IMR-90 (cell line): ENCODE measurements around the gene RALGPS1. TPM values are rescaled to one million over a fixed set of nuclear protein-coding genes. Genes with fewer than 3 reads are reported as not detected.

ENCODE experiments used
- ATAC-seq: fragments of 200-7000 bp; cut with Tn5 transposase; 2 replicates; pipeline ENCODE4 v1.9.1; 2020; ENCODE audit warnings: low read depth, mild to moderate bottlenecking, moderate library complexity
- BruUV-seq: library from RNA; stranded (reverse); fragments of 400-500 nt; replicated peaks from 2 replicates; lab custom pipeline; 2021; lab: Mats Ljungman, UMichigan
- CTCF ChIA-PET: fragments of 300-600 bp; formaldehyde crosslinking; extraction: SDS; loops from one replicate; lab custom pipeline; 2021; ENCODE audit warnings: antibody characterized with exemption; lab: Yijun Ruan, JAX
- POLR2A ChIA-PET: fragments of 300-600 bp; sonication (Branson Sonifier 250); formaldehyde crosslinking; loops from one replicate; lab custom pipeline; 2022; ENCODE audit warnings: antibody characterized with exemption; ENCODE audit not compliant: unreplicated experiment; lab: Charles Lee
- DNase-seq: peaks from one replicate; pipeline ENCODE4 v3.0.0; 2013
- H2AFZ ChIP-seq: replicated peaks from 2 replicates; pipeline ENCODE3; 2013; ENCODE audit warnings: low read length, mild to moderate bottlenecking; ENCODE audit not compliant: poor library complexity
- H2AK5ac ChIP-seq: 2 replicates; pipeline ENCODE4 v1.6.1; 2013; ENCODE audit warnings: low read depth, low read length, inconsistent platforms
- H2AK9ac ChIP-seq: replicated peaks from 2 replicates; pipeline ENCODE3; 2013; ENCODE audit warnings: mild to moderate bottlenecking, low read depth, low read length, moderate library complexity; ENCODE audit not compliant: poor library complexity
- H2BK120ac ChIP-seq: 2 replicates; pipeline ENCODE4 v1.6.1; 2013; ENCODE audit warnings: low read depth, low read length, inconsistent platforms
- H2BK15ac ChIP-seq: 3 replicates; pipeline ENCODE4 v1.6.1; 2013; ENCODE audit warnings: low read depth, low read length, inconsistent platforms
- H2BK20ac ChIP-seq: 2 replicates; pipeline ENCODE4 v1.6.1; 2013; ENCODE audit warnings: low read depth, mild to moderate bottlenecking, inconsistent platforms, low read length, moderate library complexity
- H2BK5ac ChIP-seq: 2 replicates; pipeline ENCODE4 v1.6.1; 2013; ENCODE audit warnings: mild to moderate bottlenecking, low read depth, low read length, inconsistent platforms; ENCODE audit not compliant: poor library complexity, severe bottlenecking
- H3K14ac ChIP-seq: replicated peaks from 2 replicates; pipeline ENCODE4 v1.6.1; 2013; ENCODE audit warnings: low read depth, low read length, inconsistent platforms
- H3K18ac ChIP-seq: 2 replicates; pipeline ENCODE4 v1.6.1; 2013; ENCODE audit warnings: low read depth, low read length, control low read depth
- H3K23ac ChIP-seq: 2 replicates; pipeline ENCODE4 v1.6.1; 2013; ENCODE audit warnings: low read depth, low read length, inconsistent platforms
- H3K27ac ChIP-seq: 2 replicates; pipeline ENCODE4 v1.5.1; 2013; ENCODE audit warnings: mild to moderate bottlenecking, control low read depth, low read length; ENCODE audit not compliant: insufficient read depth
- H3K27me3 ChIP-seq: 2 replicates; pipeline ENCODE4 v1.6.1; 2013; ENCODE audit warnings: low read length; ENCODE audit not compliant: control insufficient read depth, insufficient read depth
- H3K36me3 ChIP-seq: 2 replicates; pipeline ENCODE4 v1.6.1; 2013; ENCODE audit warnings: low read length, mixed read lengths; ENCODE audit not compliant: control insufficient read depth, insufficient read depth
- H3K4ac ChIP-seq: 2 replicates; pipeline ENCODE4 v1.6.1; 2013; ENCODE audit warnings: low read depth, low read length, inconsistent platforms
- H3K4me1 ChIP-seq: 2 replicates; pipeline ENCODE4 v1.6.1; 2013; ENCODE audit warnings: low read length, mixed read lengths; ENCODE audit not compliant: control insufficient read depth, insufficient read depth
- H3K4me2 ChIP-seq: 2 replicates; pipeline ENCODE4 v1.6.1; 2013; ENCODE audit warnings: low read depth, mild to moderate bottlenecking, control low read depth, low read length, moderate library complexity
- H3K4me3 ChIP-seq: 2 replicates; pipeline ENCODE4 v1.5.1; 2013; ENCODE audit warnings: low read depth, mild to moderate bottlenecking, control low read depth, low read length, moderate library complexity; ENCODE audit not compliant: insufficient read depth
- H3K56ac ChIP-seq: 2 replicates; pipeline ENCODE4 v1.6.1; 2013; ENCODE audit warnings: low read length, inconsistent platforms; ENCODE audit not compliant: insufficient read depth; ENCODE audit errors: extremely low read depth
- H3K79me1 ChIP-seq, 2 experiments: 2 replicates each; pipeline ENCODE4 v1.6.1; 2013; ENCODE audit warnings: low read length in 2 of 2, inconsistent platforms in 1 of 2, low read depth in 1 of 2
- H3K9ac ChIP-seq: 2 replicates; pipeline ENCODE4 v1.6.1; 2013; ENCODE audit warnings: low read depth, low read length, control low read depth
- H3K9me1 ChIP-seq: 2 replicates; pipeline ENCODE4 v1.6.1; 2013; ENCODE audit warnings: low read length, inconsistent platforms; ENCODE audit not compliant: insufficient read depth
- H3K9me3 ChIP-seq: 2 replicates; pipeline ENCODE4 v1.6.1; 2013; ENCODE audit warnings: low read length; ENCODE audit not compliant: control insufficient read depth, insufficient read depth
- H4K20me1 ChIP-seq: 2 replicates; pipeline ENCODE4 v1.6.1; 2013; ENCODE audit warnings: low read length, inconsistent platforms; ENCODE audit not compliant: insufficient read depth
- H4K5ac ChIP-seq: 2 replicates; pipeline ENCODE4 v1.6.1; 2013; ENCODE audit warnings: mild to moderate bottlenecking, low read depth, low read length, control low read depth
- H4K8ac ChIP-seq, 2 experiments: 2 replicates each; pipeline ENCODE4 v1.6.1; 2013; ENCODE audit warnings: low read depth in 2 of 2, low read length in 2 of 2, control low read depth in 1 of 2, inconsistent platforms in 1 of 2
- H4K91ac ChIP-seq: 2 replicates; pipeline ENCODE4 v1.6.1; 2013; ENCODE audit warnings: low read depth, low read length, inconsistent platforms; ENCODE audit not compliant: insufficient read depth
- BHLHE40 ChIP-seq: fragments of 150-350 bp; IDR thresholded peaks from 2 replicates; pipeline ENCODE4 v1.6.1; 2016; ENCODE audit warnings: mild to moderate bottlenecking, low read depth, low read length
- CEBPB ChIP-seq: IDR thresholded peaks from 2 replicates; pipeline ENCODE4 v1.6.1; 2012; ENCODE audit warnings: low read depth, low read length, improper control_type of control experiment
- CHD1 ChIP-seq: IDR thresholded peaks from 2 replicates; pipeline ENCODE4 v1.6.1; 2012; ENCODE audit warnings: low read depth, low read length, improper control_type of control experiment
- CTCF ChIP-seq: conservative IDR thresholded peaks from 2 replicates; pipeline ENCODE4 v1.5.1; 2012; ENCODE audit warnings: mild to moderate bottlenecking, low read depth, low read length, improper control_type of control experiment
- ELK1 ChIP-seq: fragments of 150-350 bp; IDR thresholded peaks from 2 replicates; pipeline ENCODE4 v1.6.1; 2016; ENCODE audit warnings: low read depth, mild to moderate bottlenecking, low read length, moderate library complexity, borderline replicate concordance
- MAFK ChIP-seq: IDR thresholded peaks from 2 replicates; pipeline ENCODE4 v1.6.1; 2012; ENCODE audit warnings: low read depth, low read length, improper control_type of control experiment
- MXI1 ChIP-seq: IDR thresholded peaks from 2 replicates; pipeline ENCODE4 v1.6.1; 2012; ENCODE audit warnings: low read depth, mild to moderate bottlenecking, low read length, moderate library complexity, borderline replicate concordance
- NFE2L2 ChIP-seq: fragments of 150-350 bp; IDR thresholded peaks from 2 replicates; pipeline ENCODE4 v1.6.1; 2016; ENCODE audit warnings: low read depth, mild to moderate bottlenecking, low read length
- POLR2A ChIP-seq: IDR thresholded peaks from 2 replicates; pipeline ENCODE4 v1.6.1; 2012; ENCODE audit warnings: mild to moderate bottlenecking, low read depth, low read length
- RAD21 ChIP-seq: IDR thresholded peaks from 2 replicates; pipeline ENCODE4 v1.6.1; 2012; ENCODE audit warnings: low read length, improper control_type of control experiment
- RCOR1 ChIP-seq: IDR thresholded peaks from 2 replicates; pipeline ENCODE4 v1.6.1; 2012; ENCODE audit warnings: mild to moderate bottlenecking, low read length, improper control_type of control experiment; ENCODE audit not compliant: insufficient replicate concordance
- SMC3 ChIP-seq: fragments of 150-350 bp; IDR thresholded peaks from 2 replicates; pipeline ENCODE4 v1.6.1; 2016; ENCODE audit warnings: low read depth, mild to moderate bottlenecking, antibody characterized with exemption, low read length, moderate library complexity
- WGBS, 2 experiments: methylation state at CpG; one replicate each; pipeline versions ENCODE4 v1.1.5 to v1.1.7; 2013; ENCODE audit warnings: missing lambda C conversion rate in 2 of 2; ENCODE audit not compliant: insufficient read length in 1 of 2; ENCODE audit errors: extremely low coverage in 2 of 2; 5-methylcytosine and 5-hydroxymethylcytosine counted together
- dilution Hi-C: fragments of 300-500 bp; cut with HindIII; formaldehyde crosslinking; loops from one replicate; pipeline ENCODE4 v1.14.3; 2018; ENCODE audit warnings: low sequenced_read_pairs; ENCODE audit not compliant: unreplicated experiment
- in situ Hi-C: fragments of 300-500 bp; cut with MboI; formaldehyde crosslinking; loops from 3 replicates; pipeline ENCODE4 v1.14.3; 2019; ENCODE audit warnings: low sequenced_read_pairs, inconsistent platforms, mixed read lengths
- intact Hi-C: fragments of 100-400 bp; cut with micrococcal nuclease; formaldehyde crosslinking; loops from 2 replicates; pipeline ENCODE4 v1.10.0; 2022
- polyA plus RNA-seq, 3 experiments: library from polyadenylated mRNA; depleted of rRNA; stranded (reverse); fragments of >200 nt; gene quantifications; 2 replicates each; pipeline ENCODE4 v1.2.3, GENCODE V29; 2012; ENCODE audit warnings: low replicate concordance in 1 of 3
- total RNA-seq: library from RNA; depleted of rRNA; stranded (reverse); fragments of >200 nt; gene quantifications from 2 replicates; pipeline ENCODE4 v1.2.3, GENCODE V29; 2012
- TF ChIP-seq, protein P1 (sequence below): fragments of 150-350 bp; IDR thresholded peaks from 2 replicates; pipeline ENCODE4 v1.6.1; 2017; ENCODE audit warnings: mild to moderate bottlenecking, antibody characterized with exemption, low read length, low read depth

Gene RALGPS1
- total and polyA plus RNA-seq, 2 of the 4 experiments (the other 2 are of a cell fraction) = 0.90 to 2.8 TPM

DNA sequence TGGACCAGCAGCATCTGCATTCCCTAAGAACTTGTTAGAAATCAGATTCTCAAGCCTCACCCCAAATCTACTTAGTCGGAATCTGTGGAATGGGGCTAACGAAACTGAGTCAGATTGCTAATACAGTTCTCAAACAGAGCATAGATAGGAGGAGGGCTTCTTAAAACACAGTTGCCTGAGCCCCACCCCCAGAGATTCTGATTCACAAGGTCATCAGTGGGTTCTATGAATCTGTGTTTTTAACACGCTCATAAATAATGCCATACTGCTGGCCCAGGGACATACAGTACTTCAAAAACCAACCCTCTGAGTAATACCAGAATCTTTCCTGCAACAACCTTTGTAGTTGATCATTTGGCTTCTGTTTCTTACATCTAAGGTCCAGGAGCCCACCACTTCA, 317.1 kb downstream of the RALGPS1 start:
- no TSS peak for BruUV-seq
- Histone ChIP-seq H3K36me3 (no peaks in the 10 kb centered on the region), H2BK20ac (no peak overlapping the region), H3K4me1 (no peaks in the 10 kb centered on the region), H2AFZ (no peak overlapping the region), H2BK120ac (no peak overlapping the region), H3K23ac (no peak overlapping the region), H2BK5ac (no peak overlapping the region), H3K9me1 (no peaks in the 10 kb centered on the region), H3K9ac (no peak overlapping the region), H3K14ac (no peak overlapping the region), H4K5ac (no peak overlapping the region), H3K4me3 (no peak overlapping the region), H3K27ac (no peak overlapping the region), H3K4me2 (no peak overlapping the region), H2AK9ac (no peak overlapping the region), H2AK5ac (no peak overlapping the region), H2BK15ac (no peak overlapping the region), H4K8ac (no peak overlapping the region), H4K91ac (no peak overlapping the region), H3K56ac (no peak overlapping the region), H3K4ac (no peak overlapping the region), H4K20me1 (no peaks in the 10 kb centered on the region), H3K9me3 (no peaks in the 10 kb centered on the region), H3K27me3 (peaks cover 2% of the 10 kb centered on the region; the same call in 1 of the 2 replicates), H3K18ac (no peak overlapping the region), H3K79me1 (no peaks in the 10 kb centered on the region)
- no peak for ATAC-seq
- dilution Hi-C loops = no loop called here
- ChIA-PET POLR2A (no interaction called here), CTCF (no interaction called here)
- intact Hi-C loops = no loop called here
- no peak for DNase-seq
- in situ Hi-C loops = no loop called here
- no CpG with 5 or more reads among the region's 3 CpGs for WGBS, 2 experiments
- TF ChIP-seq BHLHE40 = no peak
- no peak for TF ChIP-seq SMC3
- TF ChIP-seq POLR2A = no peak
- no peak for TF ChIP-seq CHD1
- TF ChIP-seq, protein P1, sequence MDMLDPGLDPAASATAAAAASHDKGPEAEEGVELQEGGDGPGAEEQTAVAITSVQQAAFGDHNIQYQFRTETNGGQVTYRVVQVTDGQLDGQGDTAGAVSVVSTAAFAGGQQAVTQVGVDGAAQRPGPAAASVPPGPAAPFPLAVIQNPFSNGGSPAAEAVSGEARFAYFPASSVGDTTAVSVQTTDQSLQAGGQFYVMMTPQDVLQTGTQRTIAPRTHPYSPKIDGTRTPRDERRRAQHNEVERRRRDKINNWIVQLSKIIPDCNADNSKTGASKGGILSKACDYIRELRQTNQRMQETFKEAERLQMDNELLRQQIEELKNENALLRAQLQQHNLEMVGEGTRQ = no peak
- TF ChIP-seq RAD21 = no peak
- TF ChIP-seq CEBPB = no peak
- TF ChIP-seq ELK1 = no peak
- TF ChIP-seq MXI1 = no peak
- no peak for TF ChIP-seq NFE2L2
- no peak for TF ChIP-seq RCOR1
- TF ChIP-seq CTCF = no peak
- TF ChIP-seq MAFK = no peak
